ENCODE data around the gene TRAPPC3. TPM values are rescaled to one million over a fixed set of nuclear protein-coding genes. Genes with fewer than 3 reads are reported as not detected.

Gene TRAPPC3
- total RNA-seq, 3 donors from 2014 or later (not counting 1 experiment from before 2014, with no cell fraction given), result 28.0 to 34.7 (median 34.3) TPM

GRCh38 chr1:36109041-36109679, 40.1 kb downstream of the TRAPPC3 start:
- TF ChIP-seq, protein P1, sequence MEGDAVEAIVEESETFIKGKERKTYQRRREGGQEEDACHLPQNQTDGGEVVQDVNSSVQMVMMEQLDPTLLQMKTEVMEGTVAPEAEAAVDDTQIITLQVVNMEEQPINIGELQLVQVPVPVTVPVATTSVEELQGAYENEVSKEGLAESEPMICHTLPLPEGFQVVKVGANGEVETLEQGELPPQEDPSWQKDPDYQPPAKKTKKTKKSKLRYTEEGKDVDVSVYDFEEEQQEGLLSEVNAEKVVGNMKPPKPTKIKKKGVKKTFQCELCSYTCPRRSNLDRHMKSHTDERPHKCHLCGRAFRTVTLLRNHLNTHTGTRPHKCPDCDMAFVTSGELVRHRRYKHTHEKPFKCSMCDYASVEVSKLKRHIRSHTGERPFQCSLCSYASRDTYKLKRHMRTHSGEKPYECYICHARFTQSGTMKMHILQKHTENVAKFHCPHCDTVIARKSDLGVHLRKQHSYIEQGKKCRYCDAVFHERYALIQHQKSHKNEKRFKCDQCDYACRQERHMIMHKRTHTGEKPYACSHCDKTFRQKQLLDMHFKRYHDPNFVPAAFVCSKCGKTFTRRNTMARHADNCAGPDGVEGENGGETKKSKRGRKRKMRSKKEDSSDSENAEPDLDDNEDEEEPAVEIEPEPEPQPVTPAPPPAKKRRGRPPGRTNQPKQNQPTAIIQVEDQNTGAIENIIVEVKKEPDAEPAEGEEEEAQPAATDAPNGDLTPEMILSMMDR (IDR thresholded peaks at IDR 0.05), result no peak
- 27% methylated on average over 11 of the region's 11 CpGs for WGBS (ENCODE audit: insufficient coverage)
- Mint-ChIP-seq H3K4me1 (peaks cover 5 to 12% of the 10 kb centered on the region in 2 donors), H3K9me3 (no peaks in the 10 kb centered on the region), H3K27me3 (ENCODE audit: low read depth in 2 of 2) (peaks cover 0 to 3% of the 10 kb centered on the region in 2 donors), H3K27ac (peak overlapping the region in 1 of 2 donors; percentile 58), H3K4me3 (no peak overlapping the region), H3K36me3 (no peaks in the 10 kb centered on the region)
- ATAC-seq (peak; percentile 36 to 80 (median 66)), DNase-seq (peak in 1 of 2 donors; percentile 70)
- H3K4me1 ChIP-seq (ENCODE audit: control insufficient read depth, insufficient read depth, low read length), result peaks cover 12% of the 10 kb centered on the region
- H3K4me3 ChIP-seq (ENCODE audit: low read length), result no peak overlapping the region
- H3K27me3 ChIP-seq (ENCODE audit: control insufficient read depth, insufficient read depth, low read length), result no peaks in the 10 kb centered on the region
- no peaks in the 10 kb centered on the region for H3K9me3 ChIP-seq (ENCODE audit: control insufficient read depth, insufficient read depth, low read length)
- H3K27ac ChIP-seq (ENCODE audit: low read length), result no peak overlapping the region
- intact Hi-C loops (cut with micrococcal nuclease), result no loop called here
- H3K36me3 ChIP-seq (ENCODE audit: control insufficient read depth, insufficient read depth, low read length), result no peaks in the 10 kb centered on the region

DNA sequence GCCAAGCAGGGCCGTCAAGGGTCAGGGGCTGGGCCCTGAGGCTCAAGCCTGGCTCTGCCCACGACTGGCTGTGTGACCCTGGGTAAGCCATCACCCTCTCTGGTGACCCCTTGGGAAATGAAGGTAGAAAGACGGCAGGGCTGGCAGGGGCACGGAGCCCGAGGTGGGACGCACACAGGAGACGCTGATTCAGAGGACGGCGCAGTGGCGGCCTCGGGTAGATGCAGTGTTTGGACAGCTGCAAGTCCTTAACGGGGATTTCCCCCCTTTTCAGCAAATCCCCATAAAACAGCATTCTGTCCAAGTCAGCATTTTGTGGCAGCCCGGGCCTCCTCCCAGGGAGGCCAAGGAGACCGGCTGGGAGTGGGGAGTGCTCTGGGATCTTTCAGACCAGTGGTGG, 41.0 kb downstream of the TRAPPC3 start:
- Histone ChIP-seq H3K4me3 (ENCODE audit: low read length) (no peak overlapping the region), H3K4me1 (ENCODE audit: control insufficient read depth, insufficient read depth, low read length) (peaks cover 12% of the 10 kb centered on the region), H3K9me3 (ENCODE audit: control insufficient read depth, insufficient read depth, low read length) (no peaks in the 10 kb centered on the region), H3K27ac (ENCODE audit: low read length) (no peak overlapping the region), H3K36me3 (ENCODE audit: control insufficient read depth, insufficient read depth, low read length) (no peaks in the 10 kb centered on the region), H3K27me3 (ENCODE audit: control insufficient read depth, insufficient read depth, low read length) (no peaks in the 10 kb centered on the region)
- Mint-ChIP-seq H3K4me1 (peaks cover 5 to 12% of the 10 kb centered on the region in 2 donors), H3K27ac (no peak overlapping the region), H3K4me3 (no peak overlapping the region), H3K36me3 (no peaks in the 10 kb centered on the region), H3K27me3 (ENCODE audit: low read depth in 2 of 2) (peaks cover 0 to 3% of the 10 kb centered on the region in 2 donors), H3K9me3 (no peaks in the 10 kb centered on the region)
- TF ChIP-seq, protein P1 (IDR thresholded peaks at IDR 0.05), result no peak
- WGBS (ENCODE audit: insufficient coverage), result 91% methylated on average over 14 of the region's 14 CpGs
- intact Hi-C loops (cut with micrococcal nuclease), result no loop called here
- no peak for ATAC-seq
- DNase-seq, result no peak

GRCh38 chr1:36107394-36107793, 41.9 kb downstream of the TRAPPC3 start:
- Histone ChIP-seq H3K27me3 (ENCODE audit: control insufficient read depth, insufficient read depth, low read length) (no peaks in the 10 kb centered on the region), H3K4me3 (ENCODE audit: low read length) (no peak overlapping the region), H3K27ac (ENCODE audit: low read length) (no peak overlapping the region), H3K9me3 (ENCODE audit: control insufficient read depth, insufficient read depth, low read length) (no peaks in the 10 kb centered on the region), H3K4me1 (ENCODE audit: control insufficient read depth, insufficient read depth, low read length) (peaks cover 12% of the 10 kb centered on the region), H3K36me3 (ENCODE audit: control insufficient read depth, insufficient read depth, low read length) (no peaks in the 10 kb centered on the region)
- Mint-ChIP-seq H3K9me3 (no peaks in the 10 kb centered on the region), H3K27me3 (ENCODE audit: low read depth in 2 of 2) (peaks cover 0 to 3% of the 10 kb centered on the region in 2 donors), H3K4me1 (peaks cover 5 to 12% of the 10 kb centered on the region in 2 donors), H3K4me3 (no peak overlapping the region), H3K27ac (no peak overlapping the region), H3K36me3 (no peaks in the 10 kb centered on the region)
- 95% methylated on average over 9 of the region's 9 CpGs for WGBS (ENCODE audit: insufficient coverage)
- intact Hi-C loops (cut with micrococcal nuclease), result no loop called here
- TF ChIP-seq, protein P1 (IDR thresholded peaks at IDR 0.05), result no peak
- no peak for DNase-seq
- ATAC-seq, result no peak

GRCh38 chr1:36106269-36106668, 43.0 kb downstream of the TRAPPC3 start:
- intact Hi-C loops (cut with micrococcal nuclease), result no loop called here
- Histone ChIP-seq H3K27ac (ENCODE audit: low read length) (no peak overlapping the region), H3K4me1 (ENCODE audit: control insufficient read depth, insufficient read depth, low read length) (peaks cover 12% of the 10 kb centered on the region), H3K27me3 (ENCODE audit: control insufficient read depth, insufficient read depth, low read length) (no peaks in the 10 kb centered on the region), H3K4me3 (ENCODE audit: low read length) (no peak overlapping the region), H3K36me3 (ENCODE audit: control insufficient read depth, insufficient read depth, low read length) (no peaks in the 10 kb centered on the region), H3K9me3 (ENCODE audit: control insufficient read depth, insufficient read depth, low read length) (no peaks in the 10 kb centered on the region)
- no peak for ATAC-seq
- Mint-ChIP-seq H3K27ac (no peak overlapping the region), H3K9me3 (no peaks in the 10 kb centered on the region), H3K36me3 (no peaks in the 10 kb centered on the region), H3K27me3 (ENCODE audit: low read depth in 2 of 2) (peaks cover 0 to 3% of the 10 kb centered on the region in 2 donors), H3K4me3 (no peak overlapping the region), H3K4me1 (peaks cover 5 to 12% of the 10 kb centered on the region in 2 donors)
- no peak for DNase-seq
- 41% methylated on average over 5 of the region's 5 CpGs for WGBS (ENCODE audit: insufficient coverage)
- TF ChIP-seq, protein P1 (IDR thresholded peaks at IDR 0.05), result no peak
